K562 (cell line): ENCODE results near the gene SLCO2B1. TPM values are rescaled to one million over a fixed set of nuclear protein-coding genes. Genes with fewer than 3 reads are reported as not detected.

Experiments
- ATAC-seq: fragments of 200-7000 bp; cut with Tn5 transposase; 3 replicates; pipeline ENCODE4 v1.9.1; 2020; ENCODE audit warnings: moderate library complexity
- BruUV-seq: library from RNA; stranded (reverse); fragments of 400-500 nt; replicated peaks from 2 replicates; lab custom pipeline; 2021; lab: Mats Ljungman, UMichigan
- CTCF ChIA-PET: fragments of 300-600 bp; formaldehyde crosslinking; extraction: SDS; loops from one replicate; lab custom pipeline; 2021; ENCODE audit warnings: low intra/inter-chr PET ratio; lab: Yijun Ruan, JAX
- POLR2A ChIA-PET: fragments of 300-600, 350-650 bp; sonication (Branson Sonifier 250); formaldehyde crosslinking; extraction: SDS; loops from one replicate; lab custom pipeline; 2021; ENCODE audit warnings: antibody characterized with exemption, inconsistent platforms; lab: Yijun Ruan, JAX
- DNase-seq, 4 experiments: peaks; one replicate each; pipeline versions ENCODE4 v3.0.0 to v3.0.0-alpha.2; 2011 to 2018; ENCODE audit warnings: low spot score in 3 of 4, mixed read lengths in 3 of 4; ENCODE audit errors: extremely low read depth in 1 of 4
- FAIRE-seq: peaks from 2 replicates; lab custom pipeline; 2011; peaks lifted over from hg19 to GRCh38; lab: Jason Lieb, UNC
- H2AFZ ChIP-seq: 2 replicates; pipeline ENCODE4 v1.6.0; 2011; ENCODE audit warnings: low read depth, low read length, control low read depth, inconsistent platforms
- H3K27ac ChIP-seq: fragments of 200-600 bp; 3 replicates; pipeline ENCODE4 v1.8.0; 2011; ENCODE audit warnings: low read depth, mild to moderate bottlenecking, control low read depth, inconsistent platforms, low read length, moderate library complexity, mixed read lengths; ENCODE audit errors: extremely low read depth
- H3K27me3 ChIP-seq, 2 experiments: fragments of 300-600 bp in 1 of 2; 2 replicates in 1 of 2; 3 replicates in 1 of 2; pipeline versions ENCODE4 v1.6.0 to v1.8.0; 2011; ENCODE audit warnings: inconsistent platforms in 2 of 2, low read length in 2 of 2, mild to moderate bottlenecking in 1 of 2, mixed read lengths in 1 of 2, moderate library complexity in 1 of 2; ENCODE audit not compliant: control insufficient read depth in 2 of 2, insufficient read depth in 2 of 2
- H3K36me3 ChIP-seq: fragments of 300-600 bp; 3 replicates; pipeline ENCODE4 v1.8.0; 2011; ENCODE audit warnings: mild to moderate bottlenecking, low read length, inconsistent platforms; ENCODE audit not compliant: control insufficient read depth, insufficient read depth
- H3K4me1 ChIP-seq, 2 experiments: fragments of 200-600 bp in 1 of 2; replicated peaks in 1 of 2; 2 replicates in 1 of 2; 3 replicates in 1 of 2; pipeline versions ENCODE4 v1.5.1 to v1.8.0; 2011; ENCODE audit warnings: inconsistent platforms in 2 of 2, low read length in 2 of 2, mild to moderate bottlenecking in 1 of 2, mixed read lengths in 1 of 2, moderate library complexity in 1 of 2; ENCODE audit not compliant: control insufficient read depth in 2 of 2, insufficient read depth in 2 of 2
- H3K4me2 ChIP-seq: 2 replicates; pipeline ENCODE4 v1.6.1; 2011; ENCODE audit warnings: low read length, control low read depth, inconsistent platforms, mixed read lengths; ENCODE audit not compliant: insufficient read depth
- H3K4me3 ChIP-seq: fragments of 200-600 bp; sonication (generic), shearing (Covaris generic); 2 replicates; pipeline ENCODE4 v1.5.1; 2016; ENCODE audit warnings: control low read depth, inconsistent platforms
- H3K79me2 ChIP-seq: fragments of 200-600 bp; 3 replicates; pipeline ENCODE4 v1.8.0; 2011; ENCODE audit warnings: low read length, inconsistent platforms; ENCODE audit not compliant: control insufficient read depth, insufficient read depth
- H3K9ac ChIP-seq, 2 experiments: 2 replicates each; pipeline versions ENCODE4 v1.6.0 to v1.6.1; 2011; ENCODE audit warnings: low read depth in 2 of 2, low read length in 2 of 2, control low read depth in 1 of 2, inconsistent platforms in 1 of 2, mild to moderate bottlenecking in 1 of 2, mixed read lengths in 1 of 2; ENCODE audit not compliant: insufficient read depth in 1 of 2
- H3K9me1 ChIP-seq: one replicate; pipeline ENCODE4 v1.6.0; 2011; ENCODE audit warnings: inconsistent platforms, mild to moderate bottlenecking, low read length, moderate library complexity; ENCODE audit not compliant: control insufficient read depth, insufficient read depth
- H3K9me3 ChIP-seq: replicated peaks from 2 replicates; pipeline ENCODE4 v1.5.1; 2011; ENCODE audit warnings: low read depth, low read length, inconsistent platforms; ENCODE audit not compliant: control insufficient read depth, insufficient read depth
- H4K20me1 ChIP-seq: replicated peaks from 2 replicates; pipeline ENCODE4 v1.6.1; 2011; ENCODE audit warnings: low read length, inconsistent platforms, mixed read lengths; ENCODE audit not compliant: control insufficient read depth, insufficient read depth
- MYC ChIP-seq, 2 experiments: fragments of 250-450 bp in 1 of 2; sonication (Bioruptor Pico) in 1 of 2; IDR thresholded peaks; 2 replicates each; pipeline versions ENCODE4 v1.5.1 to v1.6.1; 2012 to 2021; ENCODE audit warnings: low read depth in 2 of 2, borderline replicate concordance in 1 of 2, improper control_type of control experiment in 1 of 2, low read length in 1 of 2, mild to moderate bottlenecking in 1 of 2, moderate library complexity in 1 of 2
- WGBS: fragments of 100-300 bp; shearing (Covaris generic); methylation state at CpG from one replicate; pipeline ENCODE4 v1.1.6; 2016; ENCODE audit warnings: low coverage, mixed read lengths; ENCODE audit not compliant: insufficient coverage; ENCODE audit errors: missing lambda C conversion rate; 5-methylcytosine and 5-hydroxymethylcytosine counted together
- in situ Hi-C: fragments of 300-500 bp; cut with MboI; formaldehyde crosslinking; loops from 4 replicates; pipeline ENCODE4 v1.15.0; 2018; ENCODE audit warnings: inconsistent platforms, mixed read lengths
- intact Hi-C: fragments of 100-400 bp; cut with micrococcal nuclease; formaldehyde crosslinking; loops from 2 replicates; pipeline ENCODE4 v1.14.2; 2022
- polyA plus RNA-seq, 8 experiments: library from polyadenylated mRNA; depleted of rRNA in 4 of 8; stranded (reverse) in 5 of 8; unstranded in 3 of 8; fragments of >200 nt; fragmentation: Nextera tagmentation in 2 of 8; fragmentation: Illumina TruSeq in 1 of 8; extraction: Ambion mirVana in 2 of 8; extraction: Trizol in 1 of 8; gene quantifications; 2 replicates each; pipeline versions ENCODE4 v1.2.1 to v1.2.3, GENCODE V29; 2011 to 2014; ENCODE audit warnings: inconsistent platforms in 1 of 8, missing spikeins in 1 of 8
- total RNA-seq, 7 experiments: library from RNA; depleted of rRNA in 6 of 7; stranded (reverse); fragments of >200 nt in 6 of 7; fragmentation: Illumina TruSeq in 2 of 7; extraction: Trizol in 2 of 7; gene quantifications; 2 replicates each; pipeline versions ENCODE4 v1.2.1 to v1.2.3, GENCODE V29; 2011 to 2021; ENCODE audit warnings: low replicate concordance in 1 of 7
- TF ChIP-seq, protein P1 (sequence below): fragments of 450-650 bp; formaldehyde crosslinking; IDR thresholded peaks from 2 replicates; pipeline ENCODE4 v1.4.0; 2020; ENCODE audit warnings: mild to moderate bottlenecking, mixed read lengths

SLCO2B1 gene
- total and polyA plus RNA-seq, 9 of the 15 experiments (the other 6 are each of a cell fraction or from before 2014, with no cell fraction given), result 0.70 to 14.7 (median 7.6) TPM

DNA sequence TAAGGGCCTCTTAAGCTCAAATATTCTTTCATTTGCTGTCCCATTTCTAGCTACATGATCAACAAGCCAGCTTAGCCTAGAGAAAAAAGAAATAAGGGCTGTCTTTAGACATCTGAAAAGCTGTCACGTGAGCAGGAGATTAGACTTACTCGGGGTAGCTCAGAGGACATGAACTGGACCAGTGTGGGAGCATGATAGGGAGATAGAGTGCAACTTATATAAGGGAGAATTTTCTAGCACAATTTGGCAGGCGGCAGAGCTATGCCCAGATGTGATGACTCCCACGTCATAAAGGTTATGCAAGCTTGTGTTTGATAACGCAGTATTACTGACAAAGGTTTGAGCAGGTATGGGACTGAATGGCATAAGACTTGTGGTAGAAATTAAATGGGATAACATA is 61.5 kb downstream of the SLCO2B1 start:
- intact Hi-C loops, result no loop called here
- Histone ChIP-seq H3K4me3 (no peak overlapping the region), H3K9me3 (no peaks in the 10 kb centered on the region), H2AFZ (no peak overlapping the region), H4K20me1 (peaks cover 16% of the 10 kb centered on the region), H3K36me3 (no peaks in the 10 kb centered on the region), H3K79me2 (no peaks in the 10 kb centered on the region), H3K27ac (no peak overlapping the region), H3K4me1 (peaks cover 6 to 10% of the 10 kb centered on the region in 2 experiments), H3K9me1 (no peaks in the 10 kb centered on the region), H3K27me3 (no peaks in the 10 kb centered on the region), H3K4me2 (no peak overlapping the region), H3K9ac (no peak overlapping the region)
- ChIA-PET CTCF (no interaction called here), POLR2A (interaction anchor here (0.6 to 1.4 kb wide), 4 partner anchors 8 to 68 kb away, joined by 3 to 5 read pairs (median 4); no protein-coding TSS in a partner anchor)
- DNase-seq, result no peak
- TF ChIP-seq MYC (IDR thresholded peaks at IDR 0.05; ENCODE audit: low read depth, low read length) (no peak), MYC (CRISPR knock-in tag; IDR thresholded peaks at IDR 0.05; ENCODE audit: borderline replicate concordance, low read depth) (no peak)
- TF ChIP-seq, protein P1, sequence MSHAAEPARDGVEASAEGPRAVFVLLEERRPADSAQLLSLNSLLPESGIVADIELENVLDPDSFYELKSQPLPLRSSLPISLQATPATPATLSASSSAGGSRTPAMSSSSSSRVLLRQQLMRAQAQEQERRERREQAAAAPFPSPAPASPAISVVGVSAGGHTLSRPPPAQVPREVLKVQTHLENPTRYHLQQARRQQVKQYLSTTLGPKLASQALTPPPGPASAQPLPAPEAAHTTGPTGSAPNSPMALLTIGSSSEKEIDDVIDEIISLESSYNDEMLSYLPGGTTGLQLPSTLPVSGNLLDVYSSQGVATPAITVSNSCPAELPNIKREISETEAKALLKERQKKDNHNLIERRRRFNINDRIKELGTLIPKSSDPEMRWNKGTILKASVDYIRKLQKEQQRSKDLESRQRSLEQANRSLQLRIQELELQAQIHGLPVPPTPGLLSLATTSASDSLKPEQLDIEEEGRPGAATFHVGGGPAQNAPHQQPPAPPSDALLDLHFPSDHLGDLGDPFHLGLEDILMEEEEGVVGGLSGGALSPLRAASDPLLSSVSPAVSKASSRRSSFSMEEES (CRISPR knock-in tag), result peak; percentile 59
- BruUV-seq, result no TSS peak
- no peak for FAIRE-seq
- ATAC-seq, result no peak
- 0% methylated on average over 5 of the region's 5 CpGs for WGBS
- in situ Hi-C loops, result no loop called here
